MCF 10A (cell line): ENCODE measurements around the gene KCNB1. TPM values are rescaled to one million over a fixed set of nuclear protein-coding genes. Genes with fewer than 3 reads are reported as not detected.

ENCODE experiments used
- BruUV-seq: library from RNA; stranded (reverse); fragments of 400-500 nt; replicated peaks from 2 replicates; lab custom pipeline; 2021; lab: Mats Ljungman, UMichigan
- CTCF ChIA-PET: fragments of 300-600 bp; sonication (Branson Sonifier 250); formaldehyde crosslinking; extraction: SDS; loops from one replicate; lab custom pipeline; 2021; ENCODE audit warnings: antibody characterized with exemption, inconsistent platforms; lab: Yijun Ruan, JAX
- POLR2A ChIA-PET: fragments of 300-600, 350-650 bp; sonication (Branson Sonifier 250); formaldehyde crosslinking; extraction: SDS; loops from one replicate; lab custom pipeline; 2020; ENCODE audit warnings: antibody characterized with exemption, inconsistent platforms; lab: Yijun Ruan, JAX
- DNase-seq: peaks from one replicate; pipeline ENCODE4 v3.0.0-alpha.2; 2018; ENCODE audit not compliant: unreplicated experiment
- H3K27ac Mint-ChIP-seq: one replicate; pipeline ENCODE4 v1.8.0; 2022; ENCODE audit warnings: mild to moderate bottlenecking, low read depth, mixed read lengths; ENCODE audit not compliant: unreplicated experiment
- H3K27me3 Mint-ChIP-seq: one replicate; pipeline ENCODE4 v1.8.0; 2022; ENCODE audit warnings: mixed read lengths; ENCODE audit not compliant: insufficient read depth, unreplicated experiment
- H3K36me3 Mint-ChIP-seq: one replicate; pipeline ENCODE4 v1.8.0; 2022; ENCODE audit warnings: mild to moderate bottlenecking, moderate library complexity, mixed read lengths; ENCODE audit not compliant: insufficient read depth, unreplicated experiment
- H3K4me1 Mint-ChIP-seq: one replicate; pipeline ENCODE4 v1.8.0; 2022; ENCODE audit warnings: mixed read lengths; ENCODE audit not compliant: insufficient read depth, unreplicated experiment
- H3K4me3 Mint-ChIP-seq: one replicate; pipeline ENCODE4 v1.8.0; 2022; ENCODE audit warnings: mild to moderate bottlenecking, moderate library complexity, mixed read lengths; ENCODE audit not compliant: unreplicated experiment
- H3K9me3 Mint-ChIP-seq: one replicate; pipeline ENCODE4 v1.8.0; 2022; ENCODE audit warnings: mixed read lengths; ENCODE audit not compliant: unreplicated experiment
- intact Hi-C: fragments of 100-400 bp; cut with micrococcal nuclease; formaldehyde crosslinking; loops from 2 replicates; pipeline ENCODE4 v1.14.1; 2022
- total RNA-seq: library from RNA; stranded (reverse); gene quantifications from 2 replicates; pipeline ENCODE4 v1.2.3, GENCODE V29; 2022
- TF ChIP-seq, protein P1 (sequence below): fragments of 200-600 bp; IDR thresholded peaks from one replicate; pipeline ENCODE4 v1.8.0; 2022; ENCODE audit warnings: antibody characterized with exemption, mild to moderate bottlenecking; ENCODE audit not compliant: unreplicated experiment

The KCNB1 gene
- total RNA-seq, 1 experiment from 2014 or later, result 2.8 TPM

DNA sequence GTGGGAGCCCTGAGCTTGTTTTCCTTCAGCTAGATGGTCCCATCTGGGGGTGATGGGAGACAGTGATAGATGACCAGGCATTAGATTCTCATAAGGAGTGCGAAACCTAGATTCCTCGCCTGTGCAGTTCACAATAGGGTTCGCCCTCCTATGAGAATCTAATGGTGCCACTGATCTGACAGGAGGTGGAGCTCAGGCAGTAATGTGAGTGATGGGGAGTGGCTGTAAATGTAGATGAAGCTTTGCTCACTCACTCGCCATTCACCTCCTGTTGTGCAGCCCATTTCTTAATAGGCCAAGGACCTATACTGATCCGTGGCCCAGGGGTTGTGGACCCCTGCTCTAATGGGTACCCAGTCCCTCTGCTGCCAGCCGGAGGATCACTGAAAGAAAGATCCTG lies 20.7 kb upstream of the KCNB1 start:
- intact Hi-C loops, result no loop called here
- no peak overlapping the region for H3K4me3 Mint-ChIP-seq
- BruUV-seq, result no TSS peak
- ChIA-PET CTCF (interaction anchor here (15.0 kb wide), 1 partner anchor 169 kb away, joined by 237 read pairs; no protein-coding TSS in a partner anchor), POLR2A (interaction anchor here (1.0 kb wide), 1 partner anchor 18 kb away, joined by 3 read pairs; no protein-coding TSS in a partner anchor)
- H3K9me3 Mint-ChIP-seq, result no peaks in the 10 kb centered on the region
- no peaks in the 10 kb centered on the region for H3K27me3 Mint-ChIP-seq
- no peak for DNase-seq
- H3K36me3 Mint-ChIP-seq, result no peaks in the 10 kb centered on the region
- peaks cover 11% of the 10 kb centered on the region for H3K4me1 Mint-ChIP-seq
- TF ChIP-seq, protein P1, sequence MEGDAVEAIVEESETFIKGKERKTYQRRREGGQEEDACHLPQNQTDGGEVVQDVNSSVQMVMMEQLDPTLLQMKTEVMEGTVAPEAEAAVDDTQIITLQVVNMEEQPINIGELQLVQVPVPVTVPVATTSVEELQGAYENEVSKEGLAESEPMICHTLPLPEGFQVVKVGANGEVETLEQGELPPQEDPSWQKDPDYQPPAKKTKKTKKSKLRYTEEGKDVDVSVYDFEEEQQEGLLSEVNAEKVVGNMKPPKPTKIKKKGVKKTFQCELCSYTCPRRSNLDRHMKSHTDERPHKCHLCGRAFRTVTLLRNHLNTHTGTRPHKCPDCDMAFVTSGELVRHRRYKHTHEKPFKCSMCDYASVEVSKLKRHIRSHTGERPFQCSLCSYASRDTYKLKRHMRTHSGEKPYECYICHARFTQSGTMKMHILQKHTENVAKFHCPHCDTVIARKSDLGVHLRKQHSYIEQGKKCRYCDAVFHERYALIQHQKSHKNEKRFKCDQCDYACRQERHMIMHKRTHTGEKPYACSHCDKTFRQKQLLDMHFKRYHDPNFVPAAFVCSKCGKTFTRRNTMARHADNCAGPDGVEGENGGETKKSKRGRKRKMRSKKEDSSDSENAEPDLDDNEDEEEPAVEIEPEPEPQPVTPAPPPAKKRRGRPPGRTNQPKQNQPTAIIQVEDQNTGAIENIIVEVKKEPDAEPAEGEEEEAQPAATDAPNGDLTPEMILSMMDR, result no peak
- H3K27ac Mint-ChIP-seq, result no peak overlapping the region

DNA sequence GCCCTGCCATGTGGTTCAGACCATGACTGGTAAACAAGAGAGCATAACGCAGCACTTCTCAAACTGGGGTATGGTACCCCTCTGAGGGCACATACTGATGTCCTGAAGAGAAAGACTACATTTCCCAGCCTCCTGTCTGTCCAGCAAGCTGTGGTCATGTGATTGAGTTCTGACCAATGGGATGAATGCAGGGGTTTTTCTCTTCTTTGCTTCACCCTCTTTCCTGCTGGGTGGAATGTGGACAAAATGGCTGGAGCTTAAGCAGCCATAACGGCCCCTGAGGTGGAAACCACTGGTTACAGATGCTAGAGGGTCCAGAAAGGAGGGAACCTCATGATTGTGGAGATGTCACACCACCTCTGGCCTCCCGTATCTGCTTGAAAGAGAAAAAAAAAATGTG lies 19.4 kb upstream of the KCNB1 start:
- TF ChIP-seq, protein P1, result no peak
- intact Hi-C loops, result no loop called here
- H3K27ac Mint-ChIP-seq, result no peak overlapping the region
- no peaks in the 10 kb centered on the region for H3K4me1 Mint-ChIP-seq
- no TSS peak for BruUV-seq
- no peak for DNase-seq
- H3K27me3 Mint-ChIP-seq, result peaks cover 5% of the 10 kb centered on the region
- ChIA-PET POLR2A (interaction anchor here (0.9 kb wide), 1 partner anchor 10 kb away, joined by 3 read pairs; no protein-coding TSS in a partner anchor), CTCF (interaction anchor here (0.6 to 15.0 kb wide), 2 partner anchors 16 to 168 kb away, joined by 3 to 237 read pairs; no protein-coding TSS in a partner anchor)
- H3K36me3 Mint-ChIP-seq, result no peaks in the 10 kb centered on the region
- H3K9me3 Mint-ChIP-seq, result no peaks in the 10 kb centered on the region
- no peak overlapping the region for H3K4me3 Mint-ChIP-seq

DNA sequence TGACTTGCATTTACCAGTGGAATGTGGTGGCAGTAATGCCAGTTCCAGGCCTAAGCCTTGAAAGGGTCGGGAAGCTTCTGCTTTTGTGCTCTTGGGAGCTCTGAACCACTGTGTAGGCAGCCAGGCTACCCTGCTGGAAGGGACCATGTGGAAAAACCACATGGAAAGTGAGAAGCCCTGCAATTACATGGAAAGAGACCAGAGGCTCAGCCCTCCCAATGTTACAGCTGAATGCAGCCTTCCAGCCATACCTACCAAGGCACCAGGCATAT lies 14.9 kb upstream of the KCNB1 start:
- CTCF ChIA-PET, result interaction anchor here (0.6 to 15.0 kb wide), 7 partner anchors 11 to 378 kb away, joined by 3 to 237 read pairs (median 7); no protein-coding TSS in a partner anchor
- intact Hi-C loops, result no loop called here
- Mint-ChIP-seq H3K4me3 (no peak overlapping the region), H3K9me3 (no peaks in the 10 kb centered on the region), H3K4me1 (no peaks in the 10 kb centered on the region), H3K27ac (no peak overlapping the region), H3K36me3 (no peaks in the 10 kb centered on the region), H3K27me3 (peaks cover 16% of the 10 kb centered on the region)
- POLR2A ChIA-PET, result interaction anchor here (0.7 to 1.1 kb wide), 2 partner anchors 152 to 173 kb away, joined by 3 read pairs; no protein-coding TSS in a partner anchor
- DNase-seq, result no peak
- no TSS peak for BruUV-seq
- TF ChIP-seq, protein P1, result no peak

DNA sequence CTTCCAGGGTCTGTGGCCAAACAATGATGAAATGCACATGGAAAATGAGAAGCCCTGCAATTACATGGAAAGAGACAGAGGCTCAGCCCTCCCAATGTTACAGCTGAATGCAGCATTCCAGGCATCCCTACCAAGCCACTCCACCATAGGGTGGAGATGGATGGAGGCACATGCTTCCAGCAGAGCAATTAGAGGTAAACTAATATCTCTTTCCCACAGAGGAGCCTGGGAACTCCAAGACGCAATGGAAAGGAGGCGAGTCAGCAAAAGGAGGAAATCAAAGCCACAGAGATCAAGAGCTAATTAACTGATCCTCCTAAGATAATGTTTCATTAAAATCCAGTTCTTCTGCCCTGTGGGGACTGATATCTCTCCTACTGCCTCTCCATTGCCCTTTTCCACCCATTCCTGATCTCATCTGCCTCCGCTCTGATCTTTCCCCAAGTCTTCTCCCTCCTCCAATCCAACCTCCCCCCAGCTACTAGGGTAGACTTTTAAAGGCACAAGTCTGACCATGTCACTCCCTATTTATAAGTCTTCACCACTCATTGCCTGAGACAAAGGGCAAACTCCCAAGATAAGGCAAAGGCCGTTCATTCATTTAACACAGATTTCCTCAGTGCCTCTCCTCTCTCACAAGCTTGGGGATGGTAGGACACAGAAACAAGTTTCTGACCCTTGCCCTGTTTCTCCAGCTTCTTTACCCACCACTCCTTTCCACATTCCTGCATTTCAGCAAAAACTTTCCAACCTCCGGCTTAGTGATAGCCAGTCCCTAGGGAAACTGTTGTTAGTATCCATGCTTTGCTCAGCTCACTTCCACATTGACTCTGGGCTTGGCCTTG lies 14.3 kb upstream of the KCNB1 start:
- no peak overlapping the region for H3K4me3 Mint-ChIP-seq
- DNase-seq, result no peak
- TF ChIP-seq, protein P1, result no peak
- no peaks in the 10 kb centered on the region for H3K4me1 Mint-ChIP-seq
- BruUV-seq, result no TSS peak
- H3K27ac Mint-ChIP-seq, result no peak overlapping the region
- ChIA-PET POLR2A (interaction anchor here (0.7 kb wide), 1 partner anchor 172 kb away, joined by 3 read pairs; no protein-coding TSS in a partner anchor), CTCF (interaction anchor here (0.5 to 15.0 kb wide), 8 partner anchors 11 to 379 kb away, joined by 3 to 237 read pairs (median 6); no protein-coding TSS in a partner anchor)
- intact Hi-C loops, result no loop called here
- H3K36me3 Mint-ChIP-seq, result no peaks in the 10 kb centered on the region
- peaks cover 21% of the 10 kb centered on the region for H3K27me3 Mint-ChIP-seq
- no peaks in the 10 kb centered on the region for H3K9me3 Mint-ChIP-seq
